Measurements from ENCODE around the gene NUBPL.
"Not testable (repeated sequence)": the region's sequence is repeated elsewhere in the genome, so short reads cannot be mapped to it uniquely, and the experiment has no call there.

NUBPL gene

GRCh38 chr14:31705731-31706130 lies 144.5 kb downstream of the NUBPL start:
- H3K9ac ChIP-seq (ENCODE audit: low read length) = no peak overlapping the region
- H3K27me3 ChIP-seq (ENCODE audit: control insufficient read depth, insufficient read depth, low read length) = no peaks in the 10 kb centered on the region
- H3K4me3 ChIP-seq (ENCODE audit: low read length) = no peak overlapping the region
- peaks cover 12% of the 10 kb centered on the region for H3K9me3 ChIP-seq (ENCODE audit: control insufficient read depth, low read depth, low read length)
- H3K36me3 ChIP-seq (ENCODE audit: control insufficient read depth, low read depth, low read length) = no peaks in the 10 kb centered on the region
- no peak overlapping the region for H3K27ac ChIP-seq (ENCODE audit: low read length)
- no peaks in the 10 kb centered on the region for H3K4me1 ChIP-seq (ENCODE audit: control insufficient read depth, low read depth, low read length)

GRCh38 chr14:31708661-31709060 lies 147.5 kb downstream of the NUBPL start:
- H3K4me1 ChIP-seq (ENCODE audit: control insufficient read depth, low read depth, low read length); H3K9ac ChIP-seq (ENCODE audit: low read length); H3K36me3 ChIP-seq (ENCODE audit: control insufficient read depth, low read depth, low read length); H3K27ac ChIP-seq (ENCODE audit: low read length); H3K4me3 ChIP-seq (ENCODE audit: low read length); H3K9me3 ChIP-seq (ENCODE audit: control insufficient read depth, low read depth, low read length); H3K27me3 ChIP-seq (ENCODE audit: control insufficient read depth, insufficient read depth, low read length): not testable (repeated sequence)

DNA sequence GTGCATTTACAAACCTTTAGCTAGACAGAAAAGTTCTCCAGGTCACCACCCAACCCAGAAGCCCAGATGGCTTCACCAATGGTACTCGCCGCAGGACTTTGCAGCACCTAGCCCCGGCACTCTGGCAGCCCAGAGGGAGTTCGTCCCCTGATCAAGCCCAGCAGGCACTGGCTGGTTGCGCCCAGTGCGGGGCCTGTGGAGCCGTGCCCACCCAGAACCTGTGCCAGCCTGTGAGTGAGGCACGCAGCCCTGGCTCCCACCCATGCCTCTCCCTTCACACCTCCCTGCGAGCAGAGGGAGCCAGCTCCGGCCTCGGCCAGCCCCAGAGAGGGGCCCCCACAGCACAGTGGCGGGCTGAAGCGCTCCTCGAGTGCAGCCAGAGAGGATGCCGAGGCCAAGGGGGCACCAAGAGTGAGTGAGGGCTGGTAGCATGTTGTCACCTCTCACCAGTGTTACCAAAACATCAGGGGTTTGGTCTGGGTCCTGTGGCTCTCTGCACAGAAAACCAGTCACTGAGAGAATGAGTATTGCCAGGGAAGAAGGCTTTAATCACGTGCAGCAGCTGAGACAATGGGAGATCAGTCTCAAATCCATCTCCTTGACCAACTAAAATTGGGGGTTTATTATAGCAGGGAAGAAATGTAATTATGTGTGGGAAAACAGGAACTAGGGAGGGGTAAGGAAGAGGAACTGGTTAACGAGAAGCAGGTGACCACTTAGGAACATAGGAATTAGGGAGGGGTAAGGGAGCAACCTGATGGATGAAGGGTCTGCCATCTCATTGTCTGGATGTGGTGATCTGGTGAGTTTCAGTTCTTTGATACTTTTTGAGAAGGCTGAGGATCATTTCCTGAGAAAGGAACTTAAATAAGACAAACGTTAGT lies 151.3 kb downstream of the NUBPL start:
- no peak overlapping the region for H3K4me3 ChIP-seq (ENCODE audit: low read length)

DNA sequence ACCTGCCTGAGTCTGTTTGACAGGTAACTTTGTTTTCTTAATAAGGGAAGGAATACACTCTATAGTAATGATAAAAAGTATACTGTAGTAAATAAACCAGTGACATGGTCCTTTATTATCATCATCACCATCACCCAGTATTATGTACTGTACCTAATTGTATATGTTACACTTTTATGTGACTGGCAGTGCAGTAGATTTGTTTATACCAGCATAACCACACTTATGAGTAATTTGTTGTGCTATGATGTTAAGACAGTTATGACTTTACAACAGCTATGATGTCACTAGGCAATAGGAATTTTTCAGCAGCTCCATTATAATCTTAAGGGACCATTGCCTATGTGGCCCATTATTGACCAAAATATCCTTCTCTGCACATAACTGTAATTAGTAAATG lies 155.0 kb downstream of the NUBPL start:
- no peak overlapping the region for H3K27ac ChIP-seq (ENCODE audit: low read length)
- no peaks in the 10 kb centered on the region for H3K4me1 ChIP-seq (ENCODE audit: control insufficient read depth, low read depth, low read length)
- H3K27me3 ChIP-seq (ENCODE audit: control insufficient read depth, insufficient read depth, low read length) = no peaks in the 10 kb centered on the region
- H3K9ac ChIP-seq (ENCODE audit: low read length) = no peak overlapping the region
- H3K4me3 ChIP-seq (ENCODE audit: low read length) = no peak overlapping the region
- no peaks in the 10 kb centered on the region for H3K9me3 ChIP-seq (ENCODE audit: control insufficient read depth, low read depth, low read length)
- H3K36me3 ChIP-seq (ENCODE audit: control insufficient read depth, low read depth, low read length) = no peaks in the 10 kb centered on the region

More for the DNA sequence above, 151.3 kb downstream of the NUBPL start:
- no peak overlapping the region for H3K9ac ChIP-seq (ENCODE audit: low read length)
- H3K36me3 ChIP-seq (ENCODE audit: control insufficient read depth, low read depth, low read length) = no peaks in the 10 kb centered on the region
- H3K4me1 ChIP-seq (ENCODE audit: control insufficient read depth, low read depth, low read length) = no peaks in the 10 kb centered on the region
- H3K9me3 ChIP-seq (ENCODE audit: control insufficient read depth, low read depth, low read length) = no peaks in the 10 kb centered on the region
- H3K27me3 ChIP-seq (ENCODE audit: control insufficient read depth, insufficient read depth, low read length) = no peaks in the 10 kb centered on the region
- H3K27ac ChIP-seq (ENCODE audit: low read length) = no peak overlapping the region

GRCh38 chr14:31717294-31718085 lies 156.3 kb downstream of the NUBPL start:
- H3K9ac ChIP-seq (ENCODE audit: low read length) = no peak overlapping the region
- H3K9me3 ChIP-seq (ENCODE audit: control insufficient read depth, low read depth, low read length) = no peaks in the 10 kb centered on the region
- H3K36me3 ChIP-seq (ENCODE audit: control insufficient read depth, low read depth, low read length) = no peaks in the 10 kb centered on the region
- H3K27ac ChIP-seq (ENCODE audit: low read length) = no peak overlapping the region
- H3K4me1 ChIP-seq (ENCODE audit: control insufficient read depth, low read depth, low read length) = no peaks in the 10 kb centered on the region
- H3K4me3 ChIP-seq (ENCODE audit: low read length) = no peak overlapping the region
- H3K27me3 ChIP-seq (ENCODE audit: control insufficient read depth, insufficient read depth, low read length) = no peaks in the 10 kb centered on the region

DNA sequence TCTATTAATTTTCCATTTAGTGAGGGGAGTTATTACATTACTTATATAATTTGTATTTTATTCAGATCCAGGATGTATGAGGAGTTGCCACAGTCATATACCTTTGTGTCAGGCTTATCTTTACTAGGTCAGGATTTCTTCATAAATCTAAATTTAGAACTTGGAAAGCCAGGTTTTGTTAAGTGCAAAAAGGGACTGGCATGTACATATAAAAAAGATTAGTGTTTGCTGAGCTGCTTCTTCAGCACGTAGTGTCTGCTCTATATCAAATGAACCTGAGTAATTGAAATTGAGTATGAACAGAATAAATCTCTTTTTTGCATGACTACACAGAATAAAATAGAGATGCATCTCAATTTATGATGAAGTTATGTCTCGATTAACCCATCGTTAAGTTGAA lies 157.4 kb downstream of the NUBPL start:
- no peak overlapping the region for H3K27ac ChIP-seq (ENCODE audit: low read length)
- no peaks in the 10 kb centered on the region for H3K27me3 ChIP-seq (ENCODE audit: control insufficient read depth, insufficient read depth, low read length)
- no peak overlapping the region for H3K9ac ChIP-seq (ENCODE audit: low read length)
- H3K9me3 ChIP-seq (ENCODE audit: control insufficient read depth, low read depth, low read length) = no peaks in the 10 kb centered on the region
- H3K4me1 ChIP-seq (ENCODE audit: control insufficient read depth, low read depth, low read length) = no peaks in the 10 kb centered on the region
- no peak overlapping the region for H3K4me3 ChIP-seq (ENCODE audit: low read length)
- no peaks in the 10 kb centered on the region for H3K36me3 ChIP-seq (ENCODE audit: control insufficient read depth, low read depth, low read length)

- no peaks in the 10 kb centered on the region for H3K4me1 ChIP-seq (ENCODE audit: control insufficient read depth, low read depth, low read length)
- H3K9ac ChIP-seq (ENCODE audit: low read length) = no peak overlapping the region
- no peak overlapping the region for H3K27ac ChIP-seq (ENCODE audit: low read length)
- no peaks in the 10 kb centered on the region for H3K27me3 ChIP-seq (ENCODE audit: control insufficient read depth, insufficient read depth, low read length)
- no peak overlapping the region for H3K4me3 ChIP-seq (ENCODE audit: low read length)
- H3K9me3 ChIP-seq (ENCODE audit: control insufficient read depth, low read depth, low read length) = no peaks in the 10 kb centered on the region
- no peaks in the 10 kb centered on the region for H3K36me3 ChIP-seq (ENCODE audit: control insufficient read depth, low read depth, low read length)
Measured at GRCh38 chr14:31718985-31719384, 157.8 kb downstream of the NUBPL start.

DNA sequence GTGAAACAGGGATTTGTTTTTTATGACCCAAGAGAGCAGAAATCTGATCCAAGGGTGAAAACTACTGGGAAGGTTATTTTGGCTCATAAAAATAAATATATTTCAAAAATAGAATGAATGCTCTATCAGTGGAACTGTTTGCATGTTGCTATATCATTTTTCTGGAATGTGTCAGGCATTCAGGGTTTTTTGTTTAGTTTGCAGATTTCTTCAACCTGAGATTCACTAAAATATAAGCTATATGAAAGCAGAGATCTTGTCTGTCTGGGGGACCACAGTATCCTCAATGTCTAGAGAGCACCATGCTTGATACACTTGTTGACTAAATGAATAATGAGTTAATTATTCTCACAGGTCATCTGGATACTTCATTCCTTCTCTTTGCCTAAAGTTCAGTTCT lies 165.1 kb downstream of the NUBPL start:
- Histone ChIP-seq H3K9ac (ENCODE audit: low read length) (no peak overlapping the region), H3K4me1 (ENCODE audit: control insufficient read depth, low read depth, low read length) (no peaks in the 10 kb centered on the region), H3K36me3 (ENCODE audit: control insufficient read depth, low read depth, low read length) (no peaks in the 10 kb centered on the region), H3K27ac (ENCODE audit: low read length) (no peak overlapping the region), H3K4me3 (ENCODE audit: low read length) (no peak overlapping the region), H3K9me3 (ENCODE audit: control insufficient read depth, low read depth, low read length) (peaks cover 3% of the 10 kb centered on the region), H3K27me3 (ENCODE audit: control insufficient read depth, insufficient read depth, low read length) (no peaks in the 10 kb centered on the region)

DNA sequence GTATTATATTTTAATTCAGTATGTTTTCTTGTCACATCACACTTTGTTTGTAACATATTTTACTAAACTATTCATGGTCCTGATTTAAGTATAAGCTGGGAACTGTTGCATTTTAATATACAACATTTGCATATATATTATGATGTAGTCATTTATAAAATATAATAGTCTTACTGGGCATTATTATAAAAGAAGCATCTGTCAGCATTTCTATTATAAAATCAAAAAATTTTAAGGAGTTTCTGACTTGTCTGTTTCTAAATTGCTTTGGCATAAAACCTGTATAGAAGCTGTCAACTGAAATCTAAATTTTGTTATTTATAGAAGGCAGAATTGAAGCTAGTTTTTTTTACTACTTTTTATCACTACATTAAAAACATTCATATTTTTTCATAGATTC lies 166.6 kb downstream of the NUBPL start:
- H3K27me3 ChIP-seq (ENCODE audit: control insufficient read depth, insufficient read depth, low read length) = no peaks in the 10 kb centered on the region
- peaks cover 3% of the 10 kb centered on the region for H3K9me3 ChIP-seq (ENCODE audit: control insufficient read depth, low read depth, low read length)
- H3K4me1 ChIP-seq (ENCODE audit: control insufficient read depth, low read depth, low read length) = no peaks in the 10 kb centered on the region
- H3K4me3 ChIP-seq (ENCODE audit: low read length) = no peak overlapping the region
- no peak overlapping the region for H3K27ac ChIP-seq (ENCODE audit: low read length)
- H3K36me3 ChIP-seq (ENCODE audit: control insufficient read depth, low read depth, low read length) = no peaks in the 10 kb centered on the region
- no peak overlapping the region for H3K9ac ChIP-seq (ENCODE audit: low read length)

DNA sequence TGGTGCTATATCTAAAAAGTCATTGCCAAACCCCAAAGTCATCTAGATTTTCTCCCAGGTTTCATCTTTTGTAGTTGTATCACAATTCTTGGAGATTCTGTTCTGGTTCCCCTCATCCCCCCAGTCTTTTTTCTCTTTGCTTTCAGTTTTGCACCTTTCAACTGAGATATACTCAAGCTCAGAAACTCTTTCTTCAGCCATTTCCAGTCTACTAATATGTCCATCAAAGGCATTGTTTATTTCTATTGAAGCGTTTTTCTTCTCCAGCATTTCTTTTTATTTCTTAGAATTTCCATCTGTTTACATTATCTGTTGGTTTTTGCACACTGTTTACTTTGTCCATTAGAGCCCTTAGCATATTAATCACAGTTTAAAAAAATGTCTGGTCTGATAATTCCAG lies 179.5 kb downstream of the NUBPL start:
- H3K27me3 ChIP-seq (ENCODE audit: control insufficient read depth, insufficient read depth, low read length) = no peaks in the 10 kb centered on the region
- no peaks in the 10 kb centered on the region for H3K9me3 ChIP-seq (ENCODE audit: control insufficient read depth, low read depth, low read length)
- no peak overlapping the region for H3K27ac ChIP-seq (ENCODE audit: low read length)
- H3K4me3 ChIP-seq (ENCODE audit: low read length) = no peak overlapping the region
- H3K9ac ChIP-seq (ENCODE audit: low read length) = no peak overlapping the region
- no peaks in the 10 kb centered on the region for H3K36me3 ChIP-seq (ENCODE audit: control insufficient read depth, low read depth, low read length)
- H3K4me1 ChIP-seq (ENCODE audit: control insufficient read depth, low read depth, low read length) = no peaks in the 10 kb centered on the region

- no peak overlapping the region for H3K27ac ChIP-seq (ENCODE audit: low read length)
- no peak overlapping the region for H3K4me3 ChIP-seq (ENCODE audit: low read length)
- no peaks in the 10 kb centered on the region for H3K4me1 ChIP-seq (ENCODE audit: control insufficient read depth, low read depth, low read length)
- H3K27me3 ChIP-seq (ENCODE audit: control insufficient read depth, insufficient read depth, low read length) = no peaks in the 10 kb centered on the region
- H3K36me3 ChIP-seq (ENCODE audit: control insufficient read depth, low read depth, low read length) = no peaks in the 10 kb centered on the region
- no peak overlapping the region for H3K9ac ChIP-seq (ENCODE audit: low read length)
- peaks cover 17% of the 10 kb centered on the region for H3K9me3 ChIP-seq (ENCODE audit: control insufficient read depth, low read depth, low read length)
Measured at GRCh38 chr14:31745741-31746140, 184.5 kb downstream of the NUBPL start.
